ENCODE data around the gene PPT2. TPM values are rescaled to one million over a fixed set of nuclear protein-coding genes. Genes with fewer than 3 reads are reported as not detected.

PPT2 gene
- total and polyA plus RNA-seq, 2 of the 13 experiments (the other 11 are each of a cell fraction or from before 2014, with no cell fraction given), result 39.2 to 61.8 TPM

GRCh38 chr6:32192608-32193039 is 38.7 kb downstream of the PPT2 start, which contains the start of gene GPSM3:
GPSM3 (minus strand) TSS chr6:32192643; CDS start chr6:32192513, 130 bp downstream.
- DNase-seq (ENCODE audit: low spot score) (no peak), FAIRE-seq (no peak), ATAC-seq (no peak)
- H3K36me3 ChIP-seq (replicated peaks in 1 of 2; ENCODE audit: control insufficient read depth in 1 of 2, insufficient read depth in 2 of 2, low read length in 2 of 2), result peaks cover 2 to 4% of the 10 kb centered on the region in 2 experiments; a peak in 3 of 5 replicates
- no peaks in the 10 kb centered on the region; a peak in 1 of 5 replicates for H3K27me3 ChIP-seq (ENCODE audit: control insufficient read depth in 1 of 2, insufficient read depth in 2 of 2, low read length in 2 of 2)
- H2AFZ ChIP-seq (ENCODE audit: low read length), result no peak within 1 kb of the TSS
- H3K27ac ChIP-seq (ENCODE audit: extremely low read length, insufficient read depth, low read length), result no peak within 1 kb of the TSS
- no TSS peak for BruUV-seq (replicated peaks)
- ChIA-PET CTCF (ENCODE audit: low intra/inter-chr PET ratio, low total read pairs) (no interaction called here), POLR2A (interaction anchor here (1.2 to 1.3 kb wide), 3 partner anchors 10 to 780 kb away, joined by 6 to 8 read pairs (median 7); partner anchors contain the start of gene AGPAT1)
- WGBS (ENCODE audit: low lambda C conversion rate), result 78% methylated on average over 5 of the region's 5 CpGs
- intact Hi-C loops (cut with micrococcal nuclease; ENCODE audit: unreplicated experiment), result no loop called here
- peaks cover 63% of the 10 kb centered on the region for H3K4me1 ChIP-seq (ENCODE audit: insufficient read depth, low read length)
- peak within 1 kb of the TSS; percentile 95 for H3K4me2 ChIP-seq (ENCODE audit: low read depth, low read length)
- H3K9me3 ChIP-seq (ENCODE audit: low read length), result no peaks in the 10 kb centered on the region
- H3K79me2 ChIP-seq (ENCODE audit: insufficient read depth, low read length), result peaks cover 15% of the 10 kb centered on the region
- H3K9ac ChIP-seq (ENCODE audit: insufficient read depth, low read depth, low read length), result no peak within 1 kb of the TSS
- H3K4me3 ChIP-seq (replicated peaks in 1 of 3; ENCODE audit: insufficient read depth in 1 of 3, low read depth in 2 of 3, low read length in 3 of 3), result peak within 1 kb of the TSS in 1 of 3 experiments; percentile 93; a peak in 1 of 6 replicates
- no peaks in the 10 kb centered on the region for H4K20me1 ChIP-seq (ENCODE audit: insufficient read depth, low read length)
- in situ Hi-C loops (cut with HindIII; ENCODE audit: extremely low pct_ligation_motif_present, low pct_unique_long_range_greater_than_20kb), result loop anchor here (5.0 kb wide), 1 partner anchor 780 kb away; no protein-coding TSS in a partner anchor
- TF ChIP-seq GABPA (IDR thresholded peaks at IDR 0.05; ENCODE audit: low read depth, low read length), result no peak
- TF ChIP-seq GABPA (CRISPR knock-in tag; IDR thresholded peaks at IDR 0.05; ENCODE audit: low read depth), result peak; percentile 87
- TF ChIP-seq ZNF331 (CRISPR knock-in tag; IDR thresholded peaks at IDR 0.05), result 0 out of 2 replicates have a peak, but pooled peaks have one; percentile 16
- no peak for TF ChIP-seq KLF13 (CRISPR knock-in tag; IDR thresholded peaks at IDR 0.05)
- TF ChIP-seq, protein P1, sequence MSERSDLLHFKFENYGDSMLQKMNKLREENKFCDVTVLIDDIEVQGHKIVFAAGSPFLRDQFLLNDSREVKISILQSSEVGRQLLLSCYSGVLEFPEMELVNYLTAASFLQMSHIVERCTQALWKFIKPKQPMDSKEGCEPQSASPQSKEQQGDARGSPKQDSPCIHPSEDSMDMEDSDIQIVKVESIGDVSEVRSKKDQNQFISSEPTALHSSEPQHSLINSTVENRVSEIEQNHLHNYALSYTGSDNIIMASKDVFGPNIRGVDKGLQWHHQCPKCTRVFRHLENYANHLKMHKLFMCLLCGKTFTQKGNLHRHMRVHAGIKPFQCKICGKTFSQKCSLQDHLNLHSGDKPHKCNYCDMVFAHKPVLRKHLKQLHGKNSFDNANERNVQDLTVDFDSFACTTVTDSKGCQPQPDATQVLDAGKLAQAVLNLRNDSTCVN (CRISPR knock-in tag; IDR thresholded peaks at IDR 0.05; ENCODE audit: borderline replicate concordance), result peak; percentile 32; the same call in 1 of the 2 replicates
- no peak for TF ChIP-seq KDM3A (CRISPR knock-in tag; IDR thresholded peaks at IDR 0.05; ENCODE audit: low read depth)
- no peak for TF ChIP-seq ZNF446 (CRISPR knock-in tag; IDR thresholded peaks at IDR 0.05)
- 0 out of 2 replicates have a peak, but pooled peaks have one; percentile 20 for TF ChIP-seq KAT8 (CRISPR knock-in tag; IDR thresholded peaks at IDR 0.05)
- peak; percentile 40; the same call in 1 of the 2 replicates for TF ChIP-seq ETV5 (CRISPR knock-in tag; IDR thresholded peaks at IDR 0.05; ENCODE audit: borderline replicate concordance)
- peak; percentile 43; the same call in 1 of the 2 replicates for TF ChIP-seq NR2C2 (CRISPR knock-in tag; IDR thresholded peaks at IDR 0.05; ENCODE audit: borderline replicate concordance)
- 0 out of 2 replicates have a peak, but pooled peaks have one; percentile 19 for TF ChIP-seq GATAD1 (CRISPR knock-in tag; IDR thresholded peaks at IDR 0.05)
- TF ChIP-seq GABPB1 (CRISPR knock-in tag; IDR thresholded peaks at IDR 0.05), result peak; percentile 49; the same call in 1 of the 2 replicates
- TF ChIP-seq, protein P2, sequence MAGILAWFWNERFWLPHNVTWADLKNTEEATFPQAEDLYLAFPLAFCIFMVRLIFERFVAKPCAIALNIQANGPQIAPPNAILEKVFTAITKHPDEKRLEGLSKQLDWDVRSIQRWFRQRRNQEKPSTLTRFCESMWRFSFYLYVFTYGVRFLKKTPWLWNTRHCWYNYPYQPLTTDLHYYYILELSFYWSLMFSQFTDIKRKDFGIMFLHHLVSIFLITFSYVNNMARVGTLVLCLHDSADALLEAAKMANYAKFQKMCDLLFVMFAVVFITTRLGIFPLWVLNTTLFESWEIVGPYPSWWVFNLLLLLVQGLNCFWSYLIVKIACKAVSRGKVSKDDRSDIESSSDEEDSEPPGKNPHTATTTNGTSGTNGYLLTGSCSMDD (CRISPR knock-in tag; IDR thresholded peaks at IDR 0.05), result no peak
- no peak for TF ChIP-seq SRY (CRISPR knock-in tag; IDR thresholded peaks at IDR 0.05)
- TF ChIP-seq ZNF138 (CRISPR knock-in tag; IDR thresholded peaks at IDR 0.05; ENCODE audit: low read depth), result no peak
- no peak for TF ChIP-seq FOXA1 (IDR thresholded peaks at IDR 0.05)
- TF ChIP-seq FOXA1 (CRISPR knock-in tag; IDR thresholded peaks at IDR 0.05), result peak; percentile 28; the same call in 1 of the 2 replicates
- TF ChIP-seq, protein P3, sequence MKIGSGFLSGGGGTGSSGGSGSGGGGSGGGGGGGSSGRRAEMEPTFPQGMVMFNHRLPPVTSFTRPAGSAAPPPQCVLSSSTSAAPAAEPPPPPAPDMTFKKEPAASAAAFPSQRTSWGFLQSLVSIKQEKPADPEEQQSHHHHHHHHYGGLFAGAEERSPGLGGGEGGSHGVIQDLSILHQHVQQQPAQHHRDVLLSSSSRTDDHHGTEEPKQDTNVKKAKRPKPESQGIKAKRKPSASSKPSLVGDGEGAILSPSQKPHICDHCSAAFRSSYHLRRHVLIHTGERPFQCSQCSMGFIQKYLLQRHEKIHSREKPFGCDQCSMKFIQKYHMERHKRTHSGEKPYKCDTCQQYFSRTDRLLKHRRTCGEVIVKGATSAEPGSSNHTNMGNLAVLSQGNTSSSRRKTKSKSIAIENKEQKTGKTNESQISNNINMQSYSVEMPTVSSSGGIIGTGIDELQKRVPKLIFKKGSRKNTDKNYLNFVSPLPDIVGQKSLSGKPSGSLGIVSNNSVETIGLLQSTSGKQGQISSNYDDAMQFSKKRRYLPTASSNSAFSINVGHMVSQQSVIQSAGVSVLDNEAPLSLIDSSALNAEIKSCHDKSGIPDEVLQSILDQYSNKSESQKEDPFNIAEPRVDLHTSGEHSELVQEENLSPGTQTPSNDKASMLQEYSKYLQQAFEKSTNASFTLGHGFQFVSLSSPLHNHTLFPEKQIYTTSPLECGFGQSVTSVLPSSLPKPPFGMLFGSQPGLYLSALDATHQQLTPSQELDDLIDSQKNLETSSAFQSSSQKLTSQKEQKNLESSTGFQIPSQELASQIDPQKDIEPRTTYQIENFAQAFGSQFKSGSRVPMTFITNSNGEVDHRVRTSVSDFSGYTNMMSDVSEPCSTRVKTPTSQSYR (CRISPR knock-in tag; IDR thresholded peaks at IDR 0.05; ENCODE audit: borderline replicate concordance), result peak; percentile 63; the same call in 1 of the 2 replicates
- no peak for TF ChIP-seq ZNF296 (CRISPR knock-in tag; conservative IDR thresholded peaks at IDR 0.05)
- TF ChIP-seq, protein P4, sequence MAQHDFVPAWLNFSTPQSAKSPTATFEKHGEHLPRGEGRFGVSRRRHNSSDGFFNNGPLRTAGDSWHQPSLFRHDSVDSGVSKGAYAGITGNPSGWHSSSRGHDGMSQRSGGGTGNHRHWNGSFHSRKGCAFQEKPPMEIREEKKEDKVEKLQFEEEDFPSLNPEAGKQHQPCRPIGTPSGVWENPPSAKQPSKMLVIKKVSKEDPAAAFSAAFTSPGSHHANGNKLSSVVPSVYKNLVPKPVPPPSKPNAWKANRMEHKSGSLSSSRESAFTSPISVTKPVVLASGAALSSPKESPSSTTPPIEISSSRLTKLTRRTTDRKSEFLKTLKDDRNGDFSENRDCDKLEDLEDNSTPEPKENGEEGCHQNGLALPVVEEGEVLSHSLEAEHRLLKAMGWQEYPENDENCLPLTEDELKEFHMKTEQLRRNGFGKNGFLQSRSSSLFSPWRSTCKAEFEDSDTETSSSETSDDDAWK (CRISPR knock-in tag; IDR thresholded peaks at IDR 0.05), result no peak
